CD4-positive, alpha-beta memory T cell (primary cell): ENCODE results near the gene MRPL53. TPM values are rescaled to one million over a fixed set of nuclear protein-coding genes. Genes with fewer than 3 reads are reported as not detected.
A peak's percentile ranks its signal among the peaks of the same experiment; 100 is the strongest.

Experiments
- CTCF ChIA-PET: fragments of 350-600 bp; sonication (Branson Sonifier 250); formaldehyde crosslinking; loops from one replicate; lab custom pipeline; 2021; ENCODE audit warnings: inconsistent platforms; ENCODE audit not compliant: partially characterized antibody; lab: Charles Lee
- POLR2A ChIA-PET: fragments of 350-600 bp; sonication (Branson Sonifier 250); formaldehyde crosslinking; loops from one replicate; lab custom pipeline; 2021; ENCODE audit not compliant: partially characterized antibody; lab: Charles Lee
- DNase-seq, 5 donors: peaks; one replicate each; pipeline versions ENCODE4 v3.0.0 to v3.0.0-alpha.2; 2020 to 2022; ENCODE audit warnings: mixed read lengths in 1 of 5
- H3K27ac ChIP-seq: one replicate; pipeline ENCODE4 v1.7.0; 2013; ENCODE audit warnings: low read depth, low read length
- H3K27me3 ChIP-seq: 2 replicates; pipeline ENCODE4 v1.7.0; 2013; ENCODE audit warnings: mild to moderate bottlenecking, low read length, moderate library complexity; ENCODE audit not compliant: insufficient read depth
- H3K36me3 ChIP-seq: 2 replicates; pipeline ENCODE4 v1.7.0; 2013; ENCODE audit warnings: mild to moderate bottlenecking, low read length, moderate library complexity; ENCODE audit not compliant: insufficient read depth
- H3K4me1 ChIP-seq: 2 replicates; pipeline ENCODE4 v1.7.0; 2013; ENCODE audit warnings: mild to moderate bottlenecking, low read length, moderate library complexity; ENCODE audit not compliant: insufficient read depth
- H3K4me3 ChIP-seq, 2 donors: one replicate each; pipeline ENCODE4 v1.7.0; 2013; ENCODE audit warnings: low read length in 2 of 2, mild to moderate bottlenecking in 1 of 2
- H3K9me3 ChIP-seq, 2 donors: one replicate each; pipeline ENCODE4 v1.7.0; 2013; ENCODE audit warnings: low read length in 2 of 2, control low read depth in 1 of 2; ENCODE audit not compliant: control insufficient read depth in 1 of 2
- H3K27ac Mint-ChIP-seq, 7 donors: one replicate each; pipeline ENCODE4 v1.8.0; 2020 to 2021; ENCODE audit warnings: mixed read lengths in 7 of 7, mild to moderate bottlenecking in 6 of 7, inconsistent platforms in 3 of 7, moderate library complexity in 3 of 7
- H3K27me3 Mint-ChIP-seq, 2 donors: one replicate each; pipeline ENCODE4 v1.8.0; 2020 to 2021; ENCODE audit warnings: mixed read lengths in 2 of 2
- H3K36me3 Mint-ChIP-seq, 2 donors: one replicate each; pipeline ENCODE4 v1.8.0; 2020 to 2021; ENCODE audit warnings: mixed read lengths in 2 of 2, inconsistent platforms in 1 of 2, mild to moderate bottlenecking in 1 of 2
- H3K4me1 Mint-ChIP-seq, 4 donors: one replicate each; pipeline ENCODE4 v1.8.0; 2020 to 2021; ENCODE audit warnings: mixed read lengths in 4 of 4, mild to moderate bottlenecking in 1 of 4
- H3K4me3 Mint-ChIP-seq, 8 donors: one replicate each; pipeline ENCODE4 v1.8.0; 2020 to 2021; ENCODE audit warnings: mixed read lengths in 8 of 8, mild to moderate bottlenecking in 7 of 8, moderate library complexity in 6 of 8, inconsistent platforms in 3 of 8
- H3K9me3 Mint-ChIP-seq, 8 donors: one replicate each; pipeline ENCODE4 v1.8.0; 2020 to 2021; ENCODE audit warnings: mixed read lengths in 8 of 8, mild to moderate bottlenecking in 5 of 8, inconsistent platforms in 3 of 8, moderate library complexity in 1 of 8
- intact Hi-C: fragments of 100-400 bp; cut with micrococcal nuclease; formaldehyde crosslinking; loops from one replicate; pipeline ENCODE4 v1.15.1; 2023
- polyA plus RNA-seq, 2 donors: library from polyadenylated mRNA; unstranded; fragments of 300-500 nt; fragmentation: Illumina TruSeq; gene quantifications; one replicate each; pipeline ENCODE4 v1.2.3, GENCODE V29; 2021
- total RNA-seq, 2 experiments: library from RNA; stranded (reverse); gene quantifications; one replicate each; pipeline ENCODE4 v1.2.3, GENCODE V29; 2021

The MRPL53 gene
- total and polyA plus RNA-seq, 4 experiments from 2014 or later, result 72.8 to 120 (median 89.4) TPM

- no peaks in the 10 kb centered on the region for H3K36me3 Mint-ChIP-seq
- H3K4me1 Mint-ChIP-seq, result peaks cover 8 to 36% (median 21%) of the 10 kb centered on the region in 4 donors
- peaks cover 35% of the 10 kb centered on the region for H3K27me3 ChIP-seq
- peak overlapping the region in 2 of 7 donors; percentile 27 to 52 for H3K27ac Mint-ChIP-seq
- intact Hi-C loops, result no loop called here
- ChIA-PET CTCF (interaction anchor here (1.3 kb wide), 1 partner anchor 12 kb away, joined by 3 read pairs; the partner anchor contains the start of gene DQX1), POLR2A (interaction anchor here (0.9 to 2.7 kb wide), 10 partner anchors 10 to 58 kb away, joined by 3 to 20 read pairs (median 4); partner anchors contain the start of genes AUP1, DQX1, HTRA2 and MRPL53)
- DNase-seq, result peak in 1 of 5 donors; percentile 30
- peaks cover 24 to 42% of the 10 kb centered on the region in 2 donors for H3K27me3 Mint-ChIP-seq
- H3K9me3 ChIP-seq, result no peaks in the 10 kb centered on the region
- H3K36me3 ChIP-seq, result no peaks in the 10 kb centered on the region
- H3K27ac ChIP-seq, result no peak overlapping the region
- peaks cover 0 to 2% (median 0%) of the 10 kb centered on the region in 8 donors for H3K9me3 Mint-ChIP-seq
- peak overlapping the region in 1 of 2 donors; percentile 46 for H3K4me3 ChIP-seq
- H3K4me3 Mint-ChIP-seq, result peak overlapping the region; percentile 41 to 81 (median 69)
- H3K4me1 ChIP-seq, result peaks cover 35% of the 10 kb centered on the region
These were observed 41.3 kb upstream of the MRPL53 start for GRCh38 chr2:74513605-74514367.

DNA sequence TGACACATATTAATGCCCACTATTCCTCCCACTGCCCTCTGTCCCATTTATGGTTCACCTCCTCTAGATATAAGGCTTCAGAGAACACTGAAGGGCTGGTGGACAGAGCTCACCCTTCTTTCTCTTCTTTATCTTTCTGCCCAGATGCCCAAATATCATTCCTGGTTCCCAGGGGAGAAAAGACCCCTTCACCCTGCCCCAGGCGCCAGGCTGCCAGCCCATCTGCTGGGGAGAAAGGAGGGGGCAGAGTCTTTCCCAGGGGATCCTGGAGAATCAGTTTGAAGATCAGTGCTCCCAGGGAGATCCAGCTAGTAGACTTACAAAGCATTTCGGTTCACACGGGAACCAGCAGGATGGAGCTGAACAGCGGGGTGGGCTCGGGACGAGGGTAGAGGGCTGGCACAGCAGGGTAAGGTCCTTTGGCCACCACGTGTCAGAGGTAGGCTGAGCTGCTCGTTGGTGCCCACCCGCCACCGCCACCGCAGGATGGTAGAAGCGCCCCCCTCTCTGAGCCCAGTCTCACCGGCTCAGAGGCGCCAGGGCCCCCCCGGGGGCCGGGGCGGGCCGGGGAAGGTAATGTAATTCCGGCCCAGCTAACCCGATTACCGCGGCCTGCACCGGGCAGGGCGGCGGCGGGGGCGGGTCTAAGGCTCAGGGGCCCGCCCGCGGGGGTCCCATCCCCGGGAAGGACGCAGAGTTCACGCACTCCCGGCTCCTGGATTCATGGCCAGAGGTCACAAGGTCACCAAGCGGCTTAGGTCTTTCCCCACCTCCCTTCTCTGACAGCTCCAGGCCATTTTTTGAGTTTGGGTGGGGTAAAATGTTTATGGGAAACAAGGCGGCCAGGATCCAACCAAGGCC is 40.5 kb upstream of the MRPL53 start:
- Mint-ChIP-seq H3K27ac (peak overlapping the region in 1 of 7 donors; percentile 70), H3K27me3 (peaks cover 18 to 36% of the 10 kb centered on the region in 2 donors), H3K9me3 (peaks cover 0 to 2% (median 0%) of the 10 kb centered on the region in 8 donors), H3K36me3 (no peaks in the 10 kb centered on the region), H3K4me3 (peak overlapping the region in 5 of 8 donors; percentile 41 to 81 (median 69)), H3K4me1 (peaks cover 14 to 44% (median 28%) of the 10 kb centered on the region in 4 donors)
- no peaks in the 10 kb centered on the region for H3K9me3 ChIP-seq
- POLR2A ChIA-PET, result interaction anchor here (0.9 to 1.8 kb wide), 9 partner anchors 11 to 335 kb away, joined by 3 to 11 read pairs (median 3); partner anchors contain the start of genes AUP1, DQX1, HTRA2 and MRPL53
- H3K27me3 ChIP-seq, result peaks cover 32% of the 10 kb centered on the region
- no peak overlapping the region for H3K4me3 ChIP-seq
- no peaks in the 10 kb centered on the region for H3K36me3 ChIP-seq
- CTCF ChIA-PET, result no interaction called here
- H3K27ac ChIP-seq, result no peak overlapping the region
- no peak for DNase-seq
- intact Hi-C loops, result no loop called here
- peaks cover 42% of the 10 kb centered on the region for H3K4me1 ChIP-seq

GRCh38 chr2:74511104-74511989 is 38.9 kb upstream of the MRPL53 start:
- Mint-ChIP-seq H3K27ac (peak overlapping the region in 2 of 7 donors; percentile 57 to 70), H3K9me3 (peaks cover 0 to 4% (median 0%) of the 10 kb centered on the region in 8 donors), H3K36me3 (peaks cover 11 to 16% of the 10 kb centered on the region in 2 donors), H3K27me3 (peaks cover 8 to 35% of the 10 kb centered on the region in 2 donors), H3K4me3 (peak overlapping the region in 2 of 8 donors; percentile 15 to 48), H3K4me1 (peaks cover 17 to 53% (median 35%) of the 10 kb centered on the region in 4 donors)
- Histone ChIP-seq H3K36me3 (no peaks in the 10 kb centered on the region), H3K4me1 (peaks cover 46% of the 10 kb centered on the region), H3K9me3 (no peaks in the 10 kb centered on the region), H3K27me3 (peaks cover 16% of the 10 kb centered on the region), H3K4me3 (no peak overlapping the region), H3K27ac (no peak overlapping the region)
- ChIA-PET POLR2A (interaction anchor here (0.8 to 5.2 kb wide), 2 partner anchors 13 to 54 kb away, joined by 3 to 37 read pairs; partner anchors contain the start of genes INO80B and WBP1), CTCF (interaction anchor here (0.7 to 1.4 kb wide), 2 partner anchors 28 to 54 kb away, joined by 3 to 4 read pairs; partner anchors contain the start of genes CCDC142 and TTC31)
- DNase-seq, result no peak
- intact Hi-C loops, result no loop called here

DNA sequence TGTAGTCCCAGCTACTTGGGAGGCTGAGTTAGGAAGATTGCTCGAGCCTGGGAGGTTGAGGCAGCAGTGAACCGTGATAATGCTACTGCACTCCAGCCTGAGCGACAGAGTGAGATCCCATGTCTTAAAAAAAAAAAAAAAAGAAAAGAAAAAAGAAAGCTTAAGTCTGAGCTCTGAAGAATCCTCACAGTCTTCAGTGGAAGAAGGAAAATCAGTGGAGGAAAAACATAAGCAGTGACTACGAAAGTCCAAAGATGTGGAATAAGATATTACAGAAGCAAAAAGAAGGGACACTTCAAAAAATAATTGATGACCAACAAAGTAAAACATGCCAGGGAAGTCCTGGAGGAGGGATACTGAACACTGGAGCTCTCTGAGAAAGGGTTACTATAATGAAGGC is 37.8 kb upstream of the MRPL53 start:
- peaks cover 0 to 4% (median 0%) of the 10 kb centered on the region in 8 donors for H3K9me3 Mint-ChIP-seq
- Histone ChIP-seq H3K27me3 (peaks cover 10% of the 10 kb centered on the region), H3K27ac (no peak overlapping the region), H3K4me1 (peaks cover 45% of the 10 kb centered on the region), H3K9me3 (no peaks in the 10 kb centered on the region), H3K4me3 (no peak overlapping the region), H3K36me3 (peaks cover 7% of the 10 kb centered on the region)
- intact Hi-C loops, result no loop called here
- peaks cover 17 to 52% (median 32%) of the 10 kb centered on the region in 4 donors for H3K4me1 Mint-ChIP-seq
- ChIA-PET POLR2A (interaction anchor here (0.8 to 5.2 kb wide), 3 partner anchors 12 to 53 kb away, joined by 3 to 57 read pairs (median 37); partner anchors contain the start of genes AUP1, HTRA2, INO80B and WBP1), CTCF (interaction anchor here (1.0 to 1.7 kb wide), 3 partner anchors 14 to 27 kb away, joined by 3 to 4 read pairs (median 4); partner anchors contain the start of genes CCDC142 and TTC31)
- H3K36me3 Mint-ChIP-seq, result peaks cover 17 to 22% of the 10 kb centered on the region in 2 donors
- peaks cover 7 to 32% of the 10 kb centered on the region in 2 donors for H3K27me3 Mint-ChIP-seq
- DNase-seq, result no peak
- H3K4me3 Mint-ChIP-seq, result no peak overlapping the region
- no peak overlapping the region for H3K27ac Mint-ChIP-seq

- Histone ChIP-seq H3K9me3 (no peaks in the 10 kb centered on the region), H3K27ac (peak overlapping the region; percentile 98), H3K27me3 (peaks cover 13% of the 10 kb centered on the region), H3K4me1 (peaks cover 33% of the 10 kb centered on the region), H3K36me3 (peaks cover 15% of the 10 kb centered on the region), H3K4me3 (peak overlapping the region; percentile 83 to 97)
- H3K9me3 Mint-ChIP-seq, result peaks cover 0 to 4% (median 0%) of the 10 kb centered on the region in 8 donors
- DNase-seq, result no peak
- POLR2A ChIA-PET, result interaction anchor here (1.5 to 7.0 kb wide), 8 partner anchors 8 to 87 kb away, joined by 6 to 60 read pairs (median 18); partner anchors contain the start of genes AUP1, C2orf81, CCDC142 and DQX1
- CTCF ChIA-PET, result interaction anchor here (0.5 to 2.1 kb wide), 6 partner anchors 22 to 87 kb away, joined by 3 to 9 read pairs (median 3); partner anchors contain the start of genes CCDC142, HTRA2, MRPL53 and TTC31
- H3K4me3 Mint-ChIP-seq, result peak overlapping the region; percentile 98 to 100 (median 100)
- peaks cover 15 to 44% of the 10 kb centered on the region in 2 donors for H3K27me3 Mint-ChIP-seq
- peak overlapping the region; percentile 97 to 100 (median 100) for H3K27ac Mint-ChIP-seq
- intact Hi-C loops, result loop anchor here (1.0 to 2.0 kb wide), 5 partner anchors 21 to 53 kb away; partner anchors contain the start of genes AUP1, HTRA2, INO80B and TTC31
- H3K36me3 Mint-ChIP-seq, result peaks cover 30 to 34% of the 10 kb centered on the region in 2 donors
- peaks cover 18 to 60% (median 41%) of the 10 kb centered on the region in 4 donors for H3K4me1 Mint-ChIP-seq
These were observed 35.5 kb upstream of the MRPL53 start for GRCh38 chr2:74507926-74508520.
